Erythroblast (primary cell): ENCODE results near the gene PAFAH1B2.

Experiments
- DNase-seq, 2 experiments: peaks; one replicate each; lab custom pipeline; 2025; lab: John Stamatoyannopoulos, UW
- GATA1 ChIP-seq: IDR thresholded peaks from 2 replicates; pipeline ENCODE4 v1.6.1; 2011; ENCODE audit warnings: low read depth, mild to moderate bottlenecking, control low read depth, low read length, moderate library complexity
- POLR2A ChIP-seq: IDR thresholded peaks from 2 replicates; pipeline ENCODE4 v1.6.1; 2011; ENCODE audit warnings: mild to moderate bottlenecking, low read length

The PAFAH1B2 gene

DNA sequence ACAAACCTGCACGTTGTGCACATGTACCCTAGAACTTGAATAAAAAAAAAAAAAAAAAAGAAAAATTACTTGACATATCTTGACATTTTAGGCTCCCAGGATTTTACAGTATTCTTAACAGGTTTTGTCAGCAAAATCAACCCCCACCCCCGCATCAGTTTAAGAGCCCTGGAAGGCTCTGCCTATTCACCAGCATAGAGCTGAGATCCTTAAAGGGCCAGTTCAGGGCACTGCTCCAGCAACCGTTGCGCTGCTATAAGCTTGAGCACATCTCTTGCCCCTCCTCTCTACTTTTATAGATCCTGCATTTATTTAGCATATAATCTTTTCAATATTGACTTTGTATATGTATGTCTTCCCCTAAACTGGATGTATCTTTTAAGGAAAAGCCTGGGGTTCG lies 697 bp upstream of the PAFAH1B2 start:
- DNase-seq: peak; percentile 48 to 57
- TF ChIP-seq GATA1: no peak
- no peak for TF ChIP-seq POLR2A

DNA sequence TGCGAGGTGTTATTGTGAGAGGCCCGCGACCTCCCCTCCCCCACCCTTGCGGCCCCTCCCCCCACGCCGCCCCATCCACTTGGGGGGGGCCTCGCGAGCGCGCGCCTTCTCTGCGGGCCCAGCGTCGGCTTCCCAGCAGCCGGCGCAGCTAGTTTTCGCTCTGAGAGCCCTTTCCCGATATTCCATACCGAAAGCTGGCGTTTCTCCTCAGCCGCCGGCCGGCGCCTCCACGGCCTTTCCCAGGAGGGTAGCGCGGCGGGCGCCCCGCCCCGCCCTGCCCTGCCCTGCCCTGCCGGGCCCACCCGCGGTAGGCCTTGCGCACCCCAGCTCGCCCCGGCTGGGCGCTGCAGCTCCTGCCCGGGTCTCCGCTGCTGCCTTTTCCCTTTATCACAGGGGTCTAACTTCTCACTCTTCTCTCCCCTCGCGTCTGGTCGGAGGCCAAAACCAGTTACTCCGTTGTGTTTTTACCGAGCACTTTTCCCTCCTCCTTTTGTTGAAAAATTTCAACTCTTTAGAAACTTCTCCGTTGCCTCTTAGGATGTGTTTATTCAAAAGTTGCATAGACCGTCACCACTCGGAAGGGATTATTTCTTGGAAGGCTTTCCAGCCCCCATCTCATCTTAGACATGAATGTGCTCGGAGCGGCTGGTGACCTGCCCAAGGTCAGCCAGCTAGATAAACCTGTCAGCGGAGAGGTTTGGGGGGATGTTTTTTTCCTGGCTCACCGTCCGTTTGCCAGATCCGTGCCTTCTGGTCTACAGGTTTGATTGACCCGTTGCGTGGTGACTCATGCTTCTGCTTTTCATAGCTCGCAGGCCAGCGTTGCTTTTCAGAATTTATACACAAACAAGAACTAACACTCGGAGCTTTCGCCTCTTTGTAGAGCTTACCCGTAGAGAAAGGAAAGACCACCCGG lies 648 bp downstream of the PAFAH1B2 start:
- TF ChIP-seq GATA1 (no peak), POLR2A (no peak)
- peak; percentile 77 to 83 for DNase-seq

DNA sequence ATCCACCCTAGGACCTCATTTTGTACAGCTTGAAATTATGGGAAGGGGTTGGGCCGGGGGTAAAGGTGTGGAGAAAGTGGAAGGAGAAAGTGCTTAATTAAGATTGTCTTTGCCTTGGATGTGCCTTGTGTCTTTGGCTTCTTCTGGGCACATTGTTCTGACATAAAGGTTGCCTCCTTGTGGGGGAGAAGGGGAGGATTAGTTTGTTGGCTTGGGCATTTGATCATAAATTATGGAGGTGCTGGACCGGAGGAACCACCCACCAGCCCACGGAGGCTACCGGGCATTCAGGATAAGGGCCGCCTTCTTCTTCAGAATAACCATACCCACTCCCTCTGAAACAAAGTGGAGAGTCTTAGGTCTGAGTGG lies 1.3 kb downstream of the PAFAH1B2 start:
- no peak for TF ChIP-seq GATA1
- TF ChIP-seq POLR2A: no peak
- peak; percentile 59 to 66 for DNase-seq

DNA sequence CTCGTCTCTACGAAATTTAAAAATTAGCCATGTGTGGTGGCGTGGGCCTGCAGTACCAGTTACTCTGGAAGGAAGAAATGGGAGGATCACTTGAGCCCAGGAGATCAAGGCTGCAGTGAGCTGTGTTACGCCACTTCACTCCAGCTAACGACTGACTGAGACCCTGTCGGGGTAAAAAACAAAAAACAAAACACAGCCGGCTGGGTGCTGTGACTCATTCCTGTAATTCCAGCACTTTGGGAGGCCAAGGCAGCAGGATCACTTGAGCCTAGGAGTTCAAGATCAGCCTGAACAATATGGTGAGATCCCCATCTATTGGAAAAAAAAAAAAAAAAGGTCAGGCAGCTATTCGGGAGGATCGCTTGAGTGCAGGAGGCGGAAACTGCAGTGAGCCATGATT lies 2.4 kb downstream of the PAFAH1B2 start:
- TF ChIP-seq POLR2A (no peak), GATA1 (no peak)
- no peak for DNase-seq

DNA sequence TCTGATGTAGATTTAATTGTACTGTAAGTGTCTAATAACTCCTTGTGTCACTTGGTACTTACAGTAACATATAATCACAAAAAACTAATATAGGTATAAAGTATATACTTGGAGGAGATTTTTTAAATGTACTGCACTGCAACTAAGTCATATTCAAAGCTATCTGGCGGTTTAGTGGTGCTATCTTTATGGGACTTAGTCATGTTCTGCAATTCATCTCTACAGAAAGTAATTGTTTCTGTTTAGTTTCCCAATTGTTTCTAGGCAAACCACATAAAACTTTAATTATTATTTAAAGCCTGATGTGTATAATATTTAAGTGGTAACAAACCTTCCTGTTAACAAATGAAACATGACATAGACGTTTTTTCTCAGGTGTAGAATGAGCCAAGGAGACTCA lies 8.0 kb downstream of the PAFAH1B2 start:
- no peak for DNase-seq
- TF ChIP-seq POLR2A (no peak), GATA1 (no peak)

DNA sequence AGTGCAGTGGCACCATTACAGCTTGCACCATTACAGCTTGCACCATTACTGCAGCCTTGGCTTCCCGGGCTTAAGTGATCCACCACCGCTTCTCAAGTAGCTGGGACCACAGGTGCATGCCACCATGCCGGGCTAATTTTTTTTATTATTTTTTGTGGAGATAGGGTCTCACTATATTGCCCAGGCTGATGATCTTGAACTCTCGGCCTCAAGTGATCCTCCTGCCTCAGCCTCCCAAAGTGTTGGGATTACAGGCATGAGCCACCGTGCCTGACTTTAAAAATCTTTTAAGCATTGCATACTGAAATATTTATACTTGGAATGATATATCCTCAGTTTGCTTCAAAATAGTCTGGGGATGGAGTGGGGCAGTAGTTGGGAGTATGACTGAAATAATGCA lies 10.4 kb downstream of the PAFAH1B2 start:
- no peak for DNase-seq
- TF ChIP-seq GATA1 (no peak), POLR2A (no peak)

DNA sequence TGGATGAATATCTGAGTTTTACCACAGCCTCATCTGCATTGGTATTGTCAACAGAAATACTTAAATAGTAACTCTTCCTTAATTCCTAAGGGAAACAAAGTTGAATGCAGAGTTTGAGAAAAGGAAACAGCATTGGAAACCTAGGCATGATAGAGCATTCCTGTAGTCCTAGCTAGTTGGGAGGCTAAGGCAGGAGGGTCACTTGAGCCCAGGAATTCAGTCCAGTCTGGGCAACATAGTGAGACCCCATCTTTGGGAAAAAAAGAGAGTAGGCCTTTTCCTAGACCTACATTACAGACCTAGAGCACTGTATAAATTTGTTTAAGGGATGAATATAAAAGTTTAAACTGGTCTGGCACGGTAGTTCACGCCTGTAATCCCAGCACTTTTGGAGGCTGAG lies 13.4 kb downstream of the PAFAH1B2 start:
- TF ChIP-seq GATA1 (no peak), POLR2A (no peak)
- no peak for DNase-seq

DNA sequence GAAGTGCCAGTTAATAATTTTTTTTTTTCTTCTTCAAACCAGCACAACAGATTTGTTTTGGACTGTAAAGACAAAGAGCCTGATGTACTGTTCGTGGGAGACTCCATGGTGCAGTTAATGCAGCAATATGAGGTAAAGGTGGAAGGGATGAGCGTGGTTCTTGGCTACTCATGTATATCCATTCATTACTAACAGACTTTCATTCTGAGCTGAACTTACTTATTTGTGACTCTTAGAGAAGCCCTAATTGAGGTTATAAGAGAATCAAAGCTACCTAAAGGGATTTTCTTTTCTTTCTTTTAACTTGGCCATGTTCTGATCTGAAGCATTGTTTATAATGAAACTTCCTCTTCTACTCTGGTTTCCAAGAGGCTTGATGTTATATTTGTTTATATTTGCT lies 15.8 kb downstream of the PAFAH1B2 start:
- DNase-seq: no peak
- TF ChIP-seq GATA1: no peak
- TF ChIP-seq POLR2A: no peak

DNA sequence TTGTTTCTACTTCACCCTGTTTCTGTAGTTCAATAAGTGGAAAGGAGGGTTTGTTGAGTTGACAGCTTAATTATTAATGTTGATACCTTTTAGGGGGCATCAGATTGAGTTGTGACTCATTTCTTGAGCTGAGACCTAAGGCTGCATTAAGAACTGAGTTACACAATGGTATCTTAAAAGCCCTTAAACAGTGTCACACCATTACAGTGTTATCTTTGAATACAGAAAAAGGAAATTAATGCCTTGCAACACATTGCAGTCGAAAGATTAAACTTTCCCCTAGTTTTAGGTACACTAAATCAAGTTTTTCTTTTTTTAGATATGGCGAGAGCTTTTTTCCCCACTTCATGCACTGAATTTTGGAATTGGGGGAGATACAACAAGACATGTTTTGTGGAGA lies 16.7 kb downstream of the PAFAH1B2 start:
- peak; percentile 50 to 69 for DNase-seq
- TF ChIP-seq POLR2A (no peak), GATA1 (no peak)

DNA sequence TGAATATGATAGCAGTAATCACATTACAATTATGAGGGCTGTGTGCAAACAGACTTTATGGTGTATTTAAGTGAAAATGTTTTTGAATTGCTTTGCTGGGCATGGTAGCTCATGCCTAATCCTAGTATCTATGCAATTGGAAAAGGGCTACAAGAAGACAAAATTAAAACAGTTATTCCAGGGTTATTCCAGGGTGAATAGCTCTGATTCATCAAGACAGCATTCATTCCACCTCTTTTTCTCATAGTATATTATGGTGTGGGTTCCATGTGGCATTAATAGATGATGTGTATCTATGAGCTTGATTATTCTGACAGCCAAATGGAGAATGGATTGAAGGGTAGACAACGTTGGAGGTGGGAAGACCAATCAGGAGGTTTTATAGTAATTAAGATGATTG lies 22.4 kb downstream of the PAFAH1B2 start:
- TF ChIP-seq GATA1 (no peak), POLR2A (no peak)
- DNase-seq: no peak

DNA sequence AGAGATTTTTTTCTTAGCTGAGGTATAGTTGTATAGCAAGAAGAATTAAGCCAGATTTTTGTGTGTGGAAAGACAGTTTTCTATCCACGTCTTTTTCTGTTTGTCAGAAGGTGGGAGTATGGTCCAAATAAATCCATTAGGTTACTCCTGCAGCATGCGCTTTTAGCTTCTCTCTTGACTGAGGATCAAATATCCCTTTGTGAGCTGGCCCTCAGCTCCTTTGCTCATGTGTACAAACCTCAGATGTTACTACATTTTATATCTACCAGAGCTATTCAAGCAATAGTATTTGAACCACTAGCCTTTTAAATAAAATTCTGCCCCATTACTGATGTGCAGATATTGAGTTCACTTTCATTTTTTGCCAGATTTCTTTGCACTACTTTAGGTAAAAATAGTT lies 25.6 kb downstream of the PAFAH1B2 start:
- no peak for DNase-seq
- no peak for TF ChIP-seq POLR2A
- no peak for TF ChIP-seq GATA1

DNA sequence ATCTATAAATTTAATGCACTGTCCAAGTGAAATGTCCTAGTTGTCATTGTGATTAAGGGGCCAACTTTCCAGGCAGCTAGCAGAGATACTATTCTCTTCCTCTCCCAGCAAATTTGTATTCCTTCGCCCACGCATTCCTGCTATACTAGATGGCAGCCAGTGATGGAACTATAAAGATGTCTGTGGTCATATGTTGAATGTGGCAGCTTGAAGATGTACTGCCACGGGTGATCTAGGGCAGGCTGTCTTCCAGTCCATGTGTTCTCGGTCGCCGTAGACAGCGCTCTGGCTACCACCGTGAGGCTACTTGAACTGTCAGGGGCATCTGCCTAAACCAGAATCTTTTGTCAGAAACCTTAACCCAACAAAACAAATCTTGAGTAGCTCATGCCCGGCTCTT lies 26.1 kb downstream of the PAFAH1B2 start:
- TF ChIP-seq POLR2A: no peak
- TF ChIP-seq GATA1: no peak
- DNase-seq: no peak

DNA sequence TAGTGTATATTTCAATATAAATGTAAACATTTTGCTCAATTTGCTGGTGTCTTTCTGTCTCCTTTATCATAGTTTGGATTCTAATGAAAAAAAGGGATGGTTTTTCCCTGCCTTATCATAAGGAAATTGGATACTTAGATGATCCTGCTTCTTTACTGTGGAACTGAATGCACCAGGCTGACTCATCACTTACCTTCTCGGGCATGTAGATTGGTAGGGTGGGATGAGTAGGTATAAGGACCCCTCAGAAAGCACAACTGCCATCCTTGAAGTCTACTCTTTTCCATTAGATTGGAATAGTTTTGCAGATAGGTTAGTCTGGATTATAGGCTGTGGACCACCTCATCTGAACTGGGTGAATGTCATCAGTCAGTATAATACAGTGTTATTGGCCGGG lies 26.9 kb downstream of the PAFAH1B2 start:
- TF ChIP-seq POLR2A (no peak), GATA1 (no peak)
- DNase-seq: no peak

DNA sequence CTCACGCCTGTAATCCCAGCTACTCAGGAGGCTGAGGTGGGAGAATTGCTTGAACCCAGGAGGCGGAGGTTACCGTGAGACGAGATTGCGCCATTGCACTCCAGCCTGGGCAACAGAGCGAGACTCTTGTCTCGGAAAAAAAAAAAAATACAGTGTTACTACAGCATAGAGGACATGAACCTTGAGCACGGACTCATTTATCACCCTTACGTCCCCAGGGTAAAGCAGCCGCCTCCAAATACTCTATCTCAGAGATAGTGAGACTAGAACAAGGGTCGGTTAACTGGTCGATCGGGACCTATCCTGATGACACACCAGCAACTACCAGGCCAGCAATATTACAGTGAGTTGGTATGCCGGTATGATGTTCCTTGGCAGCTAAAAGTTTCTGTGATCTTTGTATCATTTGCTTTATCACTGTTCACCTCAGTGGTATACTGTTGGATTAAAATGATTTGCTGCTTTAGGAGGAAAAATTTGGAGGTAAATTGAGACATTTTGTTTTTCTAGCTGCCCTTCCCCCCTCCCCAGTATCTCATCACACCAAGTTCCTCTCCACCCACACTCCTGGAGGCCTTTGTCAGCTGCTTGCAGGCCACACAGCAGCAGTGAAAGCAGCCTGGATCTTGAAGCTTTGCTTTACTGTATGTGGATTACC lies 27.4 kb downstream of the PAFAH1B2 start:
- peak; percentile 49 to 60 for DNase-seq
- TF ChIP-seq GATA1 (no peak), POLR2A (no peak)
